Measurements from ENCODE around the gene STXBP5L.
"Not testable (repeated sequence)": the region's sequence is repeated elsewhere in the genome, so short reads cannot be mapped to it uniquely, and the experiment has no call there.

Gene STXBP5L

GRCh38 chr3:121430664-121431215 lies 522.7 kb downstream of the STXBP5L start:
- peak; percentile 6 for DNase-seq (ENCODE audit: low read depth)

GRCh38 chr3:121431726-121432517 lies 523.9 kb downstream of the STXBP5L start:
- peak; percentile 67 for DNase-seq (ENCODE audit: low read depth)

- no peak for DNase-seq (ENCODE audit: low read depth)
These were observed 528.1 kb downstream of the STXBP5L start for GRCh38 chr3:121436074-121436473.

GRCh38 chr3:121436641-121437040 lies 528.6 kb downstream of the STXBP5L start:
- no peak for DNase-seq (ENCODE audit: low read depth)

GRCh38 chr3:121443456-121443855 lies 535.5 kb downstream of the STXBP5L start:
- peak; percentile 75 for DNase-seq (ENCODE audit: low read depth)

GRCh38 chr3:121451752-121452151 lies 543.7 kb downstream of the STXBP5L start:
- not testable (repeated sequence) for DNase-seq (ENCODE audit: low read depth)

GRCh38 chr3:121462565-121462964 lies 554.6 kb downstream of the STXBP5L start:
- no peak for DNase-seq (ENCODE audit: low read depth)

GRCh38 chr3:121463745-121464144 lies 555.7 kb downstream of the STXBP5L start:
- no peak for DNase-seq (ENCODE audit: low read depth)

- no peak for DNase-seq (ENCODE audit: low read depth)
These were observed 559.1 kb downstream of the STXBP5L start for GRCh38 chr3:121467085-121467484.

- no peak for DNase-seq (ENCODE audit: low read depth)
These were observed 565.0 kb downstream of the STXBP5L start for GRCh38 chr3:121473001-121473400.

All from amniotic epithelial cell (primary cell).